HG02763 (cell line): Measurements from ENCODE around the gene PPP1R1B.

Experiments
- ATAC-seq: cut with Tn5 transposase; IDR thresholded peaks from one replicate; pipeline ENCODE4 v1.9.1; 2021; ENCODE audit warnings: mild to moderate bottlenecking, moderate library complexity; ENCODE audit not compliant: unreplicated experiment

The PPP1R1B gene

GRCh38 chr17:39614545-39615157 is 12.1 kb upstream of the PPP1R1B start:
- no peak for ATAC-seq

- no peak for ATAC-seq
These were observed 11.3 kb upstream of the PPP1R1B start for GRCh38 chr17:39615434-39615833.

- ATAC-seq, result no peak
These were observed 9.7 kb upstream of the PPP1R1B start for GRCh38 chr17:39617100-39617445.

GRCh38 chr17:39617446-39618245 is 9.1 kb upstream of the PPP1R1B start:
- no peak for ATAC-seq

GRCh38 chr17:39618246-39618913 is 8.4 kb upstream of the PPP1R1B start:
- no peak for ATAC-seq

GRCh38 chr17:39618956-39619785 is 7.6 kb upstream of the PPP1R1B start:
- ATAC-seq, result no peak

GRCh38 chr17:39619786-39620101 is 7.0 kb upstream of the PPP1R1B start:
- ATAC-seq, result no peak

GRCh38 chr17:39621523-39622379 is 5.0 kb upstream of the PPP1R1B start:
- peak; percentile 56 for ATAC-seq

GRCh38 chr17:39622380-39623006 is 4.3 kb upstream of the PPP1R1B start:
- peak; percentile 21 for ATAC-seq

GRCh38 chr17:39623356-39623950 is 3.3 kb upstream of the PPP1R1B start:
- ATAC-seq, result no peak

GRCh38 chr17:39624313-39624712 is 2.4 kb upstream of the PPP1R1B start:
- no peak for ATAC-seq

- ATAC-seq, result no peak
These were observed 1.5 kb upstream of the PPP1R1B start for GRCh38 chr17:39625198-39625785.

GRCh38 chr17:39627047-39627711 is 427 bp downstream of the PPP1R1B start:
- no peak for ATAC-seq

- ATAC-seq, result no peak
These were observed 1.2 kb downstream of the PPP1R1B start for GRCh38 chr17:39627712-39628516.

- ATAC-seq, result no peak
These were observed 2.1 kb downstream of the PPP1R1B start for GRCh38 chr17:39628655-39629493.

- ATAC-seq, result no peak
These were observed 2.7 kb downstream of the PPP1R1B start for GRCh38 chr17:39629494-39629880.

GRCh38 chr17:39629898-39630297 is 3.1 kb downstream of the PPP1R1B start:
- no peak for ATAC-seq
